Adrenal gland (tissue), 5 donors: Measurements from ENCODE around the gene TACC2.

ENCODE experiments used
- CTCF ChIP-seq, 6 experiments: fragments of 450-650 bp in 4 of 6; fragments of 200-600 bp in 2 of 6; sonication (generic) in 1 of 6; IDR thresholded peaks; 1 replicate in 5 of 6; 2 replicates in 1 of 6; pipeline versions ENCODE4 v1.5.1 to v1.8.0; 2016 to 2021; ENCODE audit warnings: antibody characterized with exemption in 6 of 6, mild to moderate bottlenecking in 2 of 6, moderate library complexity in 1 of 6
- POLR2A ChIP-seq, 2 donors: fragments of 450-650 bp; IDR thresholded peaks; one replicate each; pipeline ENCODE4 v1.6.1; 2017; ENCODE audit warnings: antibody characterized with exemption in 2 of 2, mild to moderate bottlenecking in 2 of 2, moderate library complexity in 1 of 2
- donor health status: DM: no; HTN: no; CAD: no.

GRCh38 chr10:122030200-122030552 is 41.2 kb downstream of the TACC2 start:
- TF ChIP-seq CTCF (IDR thresholded peaks at IDR 0.05), result no peak
- TF ChIP-seq POLR2A (IDR thresholded peaks at IDR 0.05), result no peak
